SH-SY5Y (cell line): ENCODE data around the gene GPATCH8.

Experiments used
- GATA2 ChIP-seq: IDR thresholded peaks from 2 replicates; pipeline ENCODE4 v1.6.1; 2011; ENCODE audit warnings: mild to moderate bottlenecking, low read depth, low read length
- GATA3 ChIP-seq: IDR thresholded peaks from 2 replicates; pipeline ENCODE4 v1.6.1; 2011; ENCODE audit warnings: low read depth, mild to moderate bottlenecking, low read length, moderate library complexity

The GPATCH8 gene

GRCh38 chr17:44397479-44398440 lies 105.4 kb downstream of the GPATCH8 start:
- no peak for TF ChIP-seq GATA3
- no peak for TF ChIP-seq GATA2

GRCh38 chr17:44396946-44397345 lies 106.3 kb downstream of the GPATCH8 start:
- no peak for TF ChIP-seq GATA2
- no peak for TF ChIP-seq GATA3

GRCh38 chr17:44394833-44395232 lies 108.4 kb downstream of the GPATCH8 start:
- TF ChIP-seq GATA3 (no peak), GATA2 (no peak)

- TF ChIP-seq GATA3 = no peak
- no peak for TF ChIP-seq GATA2
Measured at GRCh38 chr17:44390250-44390870, 112.8 kb downstream of the GPATCH8 start.

GRCh38 chr17:44389723-44390202 lies 113.4 kb downstream of the GPATCH8 start:
- no peak for TF ChIP-seq GATA2
- TF ChIP-seq GATA3 = no peak

GRCh38 chr17:44389281-44389680 lies 113.9 kb downstream of the GPATCH8 start, which contains the start of gene ITGA2B:
TSS of gene ITGA2B (minus strand) at chr17:44389649. CDS start at chr17:44389473, 176 bp downstream.
- TF ChIP-seq GATA2 = no peak
- TF ChIP-seq GATA3 = no peak

GRCh38 chr17:44387804-44388203 lies 115.4 kb downstream of the GPATCH8 start:
- TF ChIP-seq GATA2 = no peak
- TF ChIP-seq GATA3 = no peak

GRCh38 chr17:44386182-44386525 lies 117.1 kb downstream of the GPATCH8 start:
- no peak for TF ChIP-seq GATA3
- TF ChIP-seq GATA2 = no peak

GRCh38 chr17:44385287-44386181 lies 117.7 kb downstream of the GPATCH8 start:
- TF ChIP-seq GATA3 (no peak), GATA2 (no peak)

GRCh38 chr17:44384823-44385286 lies 118.4 kb downstream of the GPATCH8 start:
- TF ChIP-seq GATA3 (no peak), GATA2 (no peak)

GRCh38 chr17:44384281-44384822 lies 118.9 kb downstream of the GPATCH8 start:
- TF ChIP-seq GATA3 (no peak), GATA2 (no peak)

- TF ChIP-seq GATA3 = no peak
- TF ChIP-seq GATA2 = no peak
Measured at GRCh38 chr17:44383861-44384260, 119.3 kb downstream of the GPATCH8 start.

GRCh38 chr17:44383363-44383762 lies 119.8 kb downstream of the GPATCH8 start:
- TF ChIP-seq GATA2 (no peak), GATA3 (no peak)

- no peak for TF ChIP-seq GATA3
- no peak for TF ChIP-seq GATA2
Measured at GRCh38 chr17:44382917-44383316, 120.3 kb downstream of the GPATCH8 start.
